WTC11 (cell line): ENCODE results near the gene BCAS3.

Experiments
- ATF2 ChIP-seq: sonication (generic); formaldehyde crosslinking; IDR thresholded peaks from 2 replicates; pipeline ENCODE4 v1.8.1; 2022; ENCODE audit warnings: low read depth, missing genetic modification reagents, borderline replicate concordance
- ATF3 ChIP-seq: sonication (generic); formaldehyde crosslinking; conservative IDR thresholded peaks from 2 replicates; pipeline ENCODE4 v1.8.1; 2022; ENCODE audit warnings: mild to moderate bottlenecking, missing genetic modification reagents
- CTCF ChIP-seq: fragments of 200-600 bp; IDR thresholded peaks from 2 replicates; pipeline ENCODE4 v1.8.0; 2022; ENCODE audit warnings: antibody characterized with exemption
- ELF4 ChIP-seq: sonication (generic); formaldehyde crosslinking; IDR thresholded peaks from 2 replicates; pipeline ENCODE4 v1.8.1; 2022; ENCODE audit warnings: low read depth, mild to moderate bottlenecking, moderate library complexity, missing genetic modification reagents
- ESRRA ChIP-seq: sonication (generic); formaldehyde crosslinking; IDR thresholded peaks from 2 replicates; pipeline ENCODE4 v1.8.1; 2022; ENCODE audit warnings: mild to moderate bottlenecking, missing genetic modification reagents, borderline replicate concordance
- MAX ChIP-seq: sonication (generic); formaldehyde crosslinking; IDR thresholded peaks from 2 replicates; pipeline ENCODE4 v1.8.0; 2022; ENCODE audit warnings: mild to moderate bottlenecking, missing genetic modification reagents
- NR3C1 ChIP-seq: sonication (generic); formaldehyde crosslinking; conservative IDR thresholded peaks from 2 replicates; pipeline ENCODE4 v1.8.1; 2023; ENCODE audit warnings: low read depth, mild to moderate bottlenecking, missing genetic modification reagents
- PREB ChIP-seq: sonication (generic); formaldehyde crosslinking; IDR thresholded peaks from 2 replicates; pipeline ENCODE4 v1.8.1; 2022; ENCODE audit warnings: mild to moderate bottlenecking, missing genetic modification reagents, moderate library complexity, borderline replicate concordance
- TP53 ChIP-seq: sonication (generic); formaldehyde crosslinking; IDR thresholded peaks from 2 replicates; pipeline ENCODE4 v1.8.1; 2023; ENCODE audit warnings: mild to moderate bottlenecking, missing genetic modification reagents
- ZNF138 ChIP-seq: sonication (generic); formaldehyde crosslinking; conservative IDR thresholded peaks from 2 replicates; pipeline ENCODE4 v1.8.1; 2022; ENCODE audit warnings: mild to moderate bottlenecking, moderate library complexity, missing genetic modification reagents
- ZNF281 ChIP-seq: sonication (generic); formaldehyde crosslinking; IDR thresholded peaks from 2 replicates; pipeline ENCODE4 v1.8.0; 2023; ENCODE audit warnings: mild to moderate bottlenecking, missing genetic modification reagents

GRCh38 chr17:61427567-61427966 lies 749.9 kb downstream of the BCAS3 start:
- no peak for TF ChIP-seq ZNF138 (CRISPR knock-in tag)
- no peak for TF ChIP-seq CTCF
- TF ChIP-seq PREB (CRISPR knock-in tag): no peak
- TF ChIP-seq NR3C1: no peak
- no peak for TF ChIP-seq ATF3 (CRISPR knock-in tag)
- no peak for TF ChIP-seq ELF4 (CRISPR knock-in tag)
- no peak for TF ChIP-seq TP53 (CRISPR knock-in tag)
- no peak for TF ChIP-seq ATF2 (CRISPR knock-in tag)
- TF ChIP-seq MAX (CRISPR knock-in tag): no peak
- TF ChIP-seq ZNF281: no peak
- TF ChIP-seq ESRRA (CRISPR knock-in tag): no peak
